WTC11 (cell line): Measurements from ENCODE around the gene TSPAN5.

ENCODE experiments used
- CBFB ChIP-seq: sonication (generic); formaldehyde crosslinking; IDR thresholded peaks from 2 replicates; pipeline ENCODE4 v1.8.1; 2022; ENCODE audit warnings: mild to moderate bottlenecking, low read depth, missing genetic modification reagents
- GRHL2 ChIP-seq: fragments of 250-450 bp; sonication (Bioruptor Pico); IDR thresholded peaks from 2 replicates; pipeline ENCODE4 v1.8.0; 2022; ENCODE audit warnings: mild to moderate bottlenecking, moderate library complexity; ENCODE audit not compliant: insufficient replicate concordance, severe bottlenecking
- IRF2 ChIP-seq: sonication (generic); formaldehyde crosslinking; IDR thresholded peaks from 2 replicates; pipeline ENCODE4 v1.8.0; 2022; ENCODE audit warnings: low read depth, missing genetic modification reagents, borderline replicate concordance
- JUN ChIP-seq: sonication (generic); formaldehyde crosslinking; IDR thresholded peaks from 2 replicates; pipeline ENCODE4 v1.8.0; 2023; ENCODE audit warnings: mild to moderate bottlenecking, missing genetic modification reagents
- NR3C1 ChIP-seq: sonication (generic); formaldehyde crosslinking; conservative IDR thresholded peaks from 2 replicates; pipeline ENCODE4 v1.8.1; 2023; ENCODE audit warnings: low read depth, mild to moderate bottlenecking, missing genetic modification reagents
- SP1 ChIP-seq: sonication (generic); formaldehyde crosslinking; conservative IDR thresholded peaks from 2 replicates; pipeline ENCODE4 v1.8.1; 2022; ENCODE audit warnings: missing genetic modification reagents
- TEAD1 ChIP-seq: sonication (generic); formaldehyde crosslinking; IDR thresholded peaks from 2 replicates; pipeline ENCODE4 v1.8.0; 2022; ENCODE audit warnings: mild to moderate bottlenecking, missing genetic modification reagents
- ZNF263 ChIP-seq: sonication (generic); formaldehyde crosslinking; IDR thresholded peaks from 2 replicates; pipeline ENCODE4 v1.8.1; 2022; ENCODE audit warnings: low read depth, mild to moderate bottlenecking, moderate library complexity, missing genetic modification reagents
- TF ChIP-seq, protein P1 (sequence below): sonication (generic); formaldehyde crosslinking; IDR thresholded peaks from 2 replicates; pipeline ENCODE4 v1.8.0; 2022; ENCODE audit warnings: mild to moderate bottlenecking, missing genetic modification reagents
- TF ChIP-seq, protein P2 (sequence below): fragments of 200-600 bp; IDR thresholded peaks from 2 replicates; pipeline ENCODE4 v1.8.0; 2022; ENCODE audit warnings: antibody characterized with exemption
- TF ChIP-seq, protein P3 (sequence below): sonication (generic); formaldehyde crosslinking; IDR thresholded peaks from 2 replicates; pipeline ENCODE4 v1.8.0; 2023; ENCODE audit warnings: mild to moderate bottlenecking, missing genetic modification reagents
- TF ChIP-seq, protein P4 (sequence below): sonication (generic); formaldehyde crosslinking; IDR thresholded peaks from 2 replicates; pipeline ENCODE4 v1.8.0; 2022; ENCODE audit warnings: mild to moderate bottlenecking, missing genetic modification reagents
- TF ChIP-seq, protein P5 (sequence below): sonication (generic); formaldehyde crosslinking; IDR thresholded peaks from 2 replicates; pipeline ENCODE4 v1.8.0; 2022; ENCODE audit warnings: mild to moderate bottlenecking, missing genetic modification reagents
- TF ChIP-seq, protein P6 (sequence below): sonication (generic); formaldehyde crosslinking; IDR thresholded peaks from 2 replicates; pipeline ENCODE4 v1.8.1; 2023; ENCODE audit warnings: mild to moderate bottlenecking, missing genetic modification reagents

DNA sequence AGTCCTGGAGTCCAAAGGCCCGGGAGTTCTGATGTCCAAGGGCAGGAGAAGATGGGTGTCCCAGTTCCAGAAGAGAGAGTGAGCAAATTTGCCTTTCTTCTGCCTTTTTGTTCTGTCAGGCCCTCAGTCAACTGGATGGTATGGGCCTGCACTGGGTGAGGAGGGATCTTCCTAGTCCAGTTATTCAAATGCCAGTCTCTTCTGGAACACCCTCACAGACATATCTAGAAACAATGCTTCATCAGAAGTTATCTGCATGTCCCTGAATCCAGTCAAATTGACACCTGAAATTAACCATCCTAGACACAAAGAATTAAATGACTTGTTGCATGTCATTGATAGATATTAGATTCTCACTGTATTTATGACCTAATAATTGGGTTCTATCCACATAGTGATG is 48.5 kb upstream of the TSPAN5 start:
- TF ChIP-seq NR3C1 (CRISPR knock-in tag) (no peak), GRHL2 (CRISPR knock-in tag) (no peak), CBFB (no peak), JUN (CRISPR knock-in tag) (no peak), TEAD1 (no peak), ZNF263 (CRISPR knock-in tag) (no peak), IRF2 (CRISPR knock-in tag) (no peak), SP1 (CRISPR knock-in tag) (no peak)
- TF ChIP-seq, protein P1, sequence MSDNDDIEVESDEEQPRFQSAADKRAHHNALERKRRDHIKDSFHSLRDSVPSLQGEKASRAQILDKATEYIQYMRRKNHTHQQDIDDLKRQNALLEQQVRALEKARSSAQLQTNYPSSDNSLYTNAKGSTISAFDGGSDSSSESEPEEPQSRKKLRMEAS = no peak
- TF ChIP-seq, protein P2, sequence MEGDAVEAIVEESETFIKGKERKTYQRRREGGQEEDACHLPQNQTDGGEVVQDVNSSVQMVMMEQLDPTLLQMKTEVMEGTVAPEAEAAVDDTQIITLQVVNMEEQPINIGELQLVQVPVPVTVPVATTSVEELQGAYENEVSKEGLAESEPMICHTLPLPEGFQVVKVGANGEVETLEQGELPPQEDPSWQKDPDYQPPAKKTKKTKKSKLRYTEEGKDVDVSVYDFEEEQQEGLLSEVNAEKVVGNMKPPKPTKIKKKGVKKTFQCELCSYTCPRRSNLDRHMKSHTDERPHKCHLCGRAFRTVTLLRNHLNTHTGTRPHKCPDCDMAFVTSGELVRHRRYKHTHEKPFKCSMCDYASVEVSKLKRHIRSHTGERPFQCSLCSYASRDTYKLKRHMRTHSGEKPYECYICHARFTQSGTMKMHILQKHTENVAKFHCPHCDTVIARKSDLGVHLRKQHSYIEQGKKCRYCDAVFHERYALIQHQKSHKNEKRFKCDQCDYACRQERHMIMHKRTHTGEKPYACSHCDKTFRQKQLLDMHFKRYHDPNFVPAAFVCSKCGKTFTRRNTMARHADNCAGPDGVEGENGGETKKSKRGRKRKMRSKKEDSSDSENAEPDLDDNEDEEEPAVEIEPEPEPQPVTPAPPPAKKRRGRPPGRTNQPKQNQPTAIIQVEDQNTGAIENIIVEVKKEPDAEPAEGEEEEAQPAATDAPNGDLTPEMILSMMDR = no peak
- TF ChIP-seq, protein P3, sequence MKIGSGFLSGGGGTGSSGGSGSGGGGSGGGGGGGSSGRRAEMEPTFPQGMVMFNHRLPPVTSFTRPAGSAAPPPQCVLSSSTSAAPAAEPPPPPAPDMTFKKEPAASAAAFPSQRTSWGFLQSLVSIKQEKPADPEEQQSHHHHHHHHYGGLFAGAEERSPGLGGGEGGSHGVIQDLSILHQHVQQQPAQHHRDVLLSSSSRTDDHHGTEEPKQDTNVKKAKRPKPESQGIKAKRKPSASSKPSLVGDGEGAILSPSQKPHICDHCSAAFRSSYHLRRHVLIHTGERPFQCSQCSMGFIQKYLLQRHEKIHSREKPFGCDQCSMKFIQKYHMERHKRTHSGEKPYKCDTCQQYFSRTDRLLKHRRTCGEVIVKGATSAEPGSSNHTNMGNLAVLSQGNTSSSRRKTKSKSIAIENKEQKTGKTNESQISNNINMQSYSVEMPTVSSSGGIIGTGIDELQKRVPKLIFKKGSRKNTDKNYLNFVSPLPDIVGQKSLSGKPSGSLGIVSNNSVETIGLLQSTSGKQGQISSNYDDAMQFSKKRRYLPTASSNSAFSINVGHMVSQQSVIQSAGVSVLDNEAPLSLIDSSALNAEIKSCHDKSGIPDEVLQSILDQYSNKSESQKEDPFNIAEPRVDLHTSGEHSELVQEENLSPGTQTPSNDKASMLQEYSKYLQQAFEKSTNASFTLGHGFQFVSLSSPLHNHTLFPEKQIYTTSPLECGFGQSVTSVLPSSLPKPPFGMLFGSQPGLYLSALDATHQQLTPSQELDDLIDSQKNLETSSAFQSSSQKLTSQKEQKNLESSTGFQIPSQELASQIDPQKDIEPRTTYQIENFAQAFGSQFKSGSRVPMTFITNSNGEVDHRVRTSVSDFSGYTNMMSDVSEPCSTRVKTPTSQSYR (CRISPR knock-in tag) = no peak
- TF ChIP-seq, protein P4, sequence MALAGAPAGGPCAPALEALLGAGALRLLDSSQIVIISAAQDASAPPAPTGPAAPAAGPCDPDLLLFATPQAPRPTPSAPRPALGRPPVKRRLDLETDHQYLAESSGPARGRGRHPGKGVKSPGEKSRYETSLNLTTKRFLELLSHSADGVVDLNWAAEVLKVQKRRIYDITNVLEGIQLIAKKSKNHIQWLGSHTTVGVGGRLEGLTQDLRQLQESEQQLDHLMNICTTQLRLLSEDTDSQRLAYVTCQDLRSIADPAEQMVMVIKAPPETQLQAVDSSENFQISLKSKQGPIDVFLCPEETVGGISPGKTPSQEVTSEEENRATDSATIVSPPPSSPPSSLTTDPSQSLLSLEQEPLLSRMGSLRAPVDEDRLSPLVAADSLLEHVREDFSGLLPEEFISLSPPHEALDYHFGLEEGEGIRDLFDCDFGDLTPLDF (CRISPR knock-in tag) = no peak
- TF ChIP-seq, protein P5, sequence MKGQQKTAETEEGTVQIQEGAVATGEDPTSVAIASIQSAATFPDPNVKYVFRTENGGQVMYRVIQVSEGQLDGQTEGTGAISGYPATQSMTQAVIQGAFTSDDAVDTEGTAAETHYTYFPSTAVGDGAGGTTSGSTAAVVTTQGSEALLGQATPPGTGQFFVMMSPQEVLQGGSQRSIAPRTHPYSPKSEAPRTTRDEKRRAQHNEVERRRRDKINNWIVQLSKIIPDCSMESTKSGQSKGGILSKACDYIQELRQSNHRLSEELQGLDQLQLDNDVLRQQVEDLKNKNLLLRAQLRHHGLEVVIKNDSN (CRISPR knock-in tag) = no peak
- TF ChIP-seq, protein P6, sequence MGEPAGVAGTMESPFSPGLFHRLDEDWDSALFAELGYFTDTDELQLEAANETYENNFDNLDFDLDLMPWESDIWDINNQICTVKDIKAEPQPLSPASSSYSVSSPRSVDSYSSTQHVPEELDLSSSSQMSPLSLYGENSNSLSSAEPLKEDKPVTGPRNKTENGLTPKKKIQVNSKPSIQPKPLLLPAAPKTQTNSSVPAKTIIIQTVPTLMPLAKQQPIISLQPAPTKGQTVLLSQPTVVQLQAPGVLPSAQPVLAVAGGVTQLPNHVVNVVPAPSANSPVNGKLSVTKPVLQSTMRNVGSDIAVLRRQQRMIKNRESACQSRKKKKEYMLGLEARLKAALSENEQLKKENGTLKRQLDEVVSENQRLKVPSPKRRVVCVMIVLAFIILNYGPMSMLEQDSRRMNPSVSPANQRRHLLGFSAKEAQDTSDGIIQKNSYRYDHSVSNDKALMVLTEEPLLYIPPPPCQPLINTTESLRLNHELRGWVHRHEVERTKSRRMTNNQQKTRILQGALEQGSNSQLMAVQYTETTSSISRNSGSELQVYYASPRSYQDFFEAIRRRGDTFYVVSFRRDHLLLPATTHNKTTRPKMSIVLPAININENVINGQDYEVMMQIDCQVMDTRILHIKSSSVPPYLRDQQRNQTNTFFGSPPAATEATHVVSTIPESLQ = no peak
